ENCODE results near the gene PPARA. TPM values are rescaled to one million over a fixed set of nuclear protein-coding genes. Genes with fewer than 3 reads are reported as not detected.

The PPARA gene
- total and polyA plus RNA-seq, 2 experiments from 2014 or later, result 4.7 to 12.6 TPM

- TF ChIP-seq ETS1 (IDR thresholded peaks at IDR 0.05) (no peak), NANOG (IDR thresholded peaks at IDR 0.05; ENCODE audit: borderline replicate concordance) (no peak), POLR2AphosphoS5 (IDR thresholded peaks at IDR 0.05; ENCODE audit: low read depth) (no peak), CREB1 (CRISPR knock-in tag; IDR thresholded peaks at IDR 0.05; ENCODE audit: low read depth) (no peak), ZNF114 (CRISPR knock-in tag; IDR thresholded peaks at IDR 0.05) (no peak), EZH2phosphoT487 (IDR thresholded peaks at IDR 0.05; ENCODE audit: unreplicated experiment) (no peak)
Observed at GRCh38 chr22:46121523-46122287, 28.6 kb upstream of the PPARA start (continued).

GRCh38 chr22:46122511-46122971 is 27.8 kb upstream of the PPARA start:
- ATAC-seq (peak; percentile 82), DNase-seq (ENCODE audit: low spot score) (peak; percentile 73)
- Histone ChIP-seq H3F3A (replicated peaks; ENCODE audit: low read depth) (no peaks in the 10 kb centered on the region), H3K9me2 (ENCODE audit: insufficient read depth) (no peaks in the 10 kb centered on the region), H4K20me1 (replicated peaks; ENCODE audit: insufficient read depth) (no peaks in the 10 kb centered on the region), H2AFZ (peak overlapping the region; percentile 56; the same call in 1 of the 2 replicates), H3K4me1 (ENCODE audit: insufficient read depth) (no peaks in the 10 kb centered on the region), H3K4me2 (no peak overlapping the region), H3K27me3 (ENCODE audit: insufficient read depth) (no peaks in the 10 kb centered on the region), H3K79me2 (replicated peaks; ENCODE audit: insufficient read depth) (no peaks in the 10 kb centered on the region), H3K4me3 (no peak overlapping the region), H3K36me3 (ENCODE audit: insufficient read depth) (no peaks in the 10 kb centered on the region), H3K27ac (ENCODE audit: low read depth) (no peak overlapping the region)
- TF ChIP-seq CTCF (conservative IDR thresholded peaks at IDR 0.05; ENCODE audit: low read depth in 2 of 2) (peak; percentile 82 to 91), NANOG (IDR thresholded peaks at IDR 0.05; ENCODE audit: borderline replicate concordance) (no peak)
- Mint-ChIP-seq H3K4me3 (no peak overlapping the region), H3K27ac (no peak overlapping the region), H3K4me1 (no peaks in the 10 kb centered on the region), H3K27me3 (ENCODE audit: insufficient read depth, low read depth, poor library complexity) (peaks cover 9% of the 10 kb centered on the region), H3K9me3 (no peaks in the 10 kb centered on the region), H3K36me3 (ENCODE audit: low read depth) (no peaks in the 10 kb centered on the region)

- H4K20me1 ChIP-seq (replicated peaks; ENCODE audit: insufficient read depth), result no peaks in the 10 kb centered on the region
- H3K36me3 ChIP-seq (ENCODE audit: insufficient read depth), result no peaks in the 10 kb centered on the region
- DNase-seq (ENCODE audit: low spot score), result no peak
- H3K27me3 ChIP-seq (ENCODE audit: insufficient read depth), result no peaks in the 10 kb centered on the region
- H3K9me2 ChIP-seq (ENCODE audit: insufficient read depth), result no peaks in the 10 kb centered on the region
- H3K4me2 ChIP-seq, result no peak overlapping the region
- Mint-ChIP-seq H3K4me1 (no peaks in the 10 kb centered on the region), H3K27ac (no peak overlapping the region), H3K36me3 (ENCODE audit: low read depth) (no peaks in the 10 kb centered on the region), H3K9me3 (no peaks in the 10 kb centered on the region), H3K27me3 (ENCODE audit: insufficient read depth, low read depth, poor library complexity) (peaks cover 6% of the 10 kb centered on the region), H3K4me3 (no peak overlapping the region)
- no peak overlapping the region; the same call in 1 of the 2 replicates for H2AFZ ChIP-seq
- no peak for ATAC-seq
- H3K79me2 ChIP-seq (replicated peaks; ENCODE audit: insufficient read depth), result no peaks in the 10 kb centered on the region
- no peaks in the 10 kb centered on the region for H3K4me1 ChIP-seq (ENCODE audit: insufficient read depth)
- no peak overlapping the region for H3K27ac ChIP-seq (ENCODE audit: low read depth)
- H3F3A ChIP-seq (replicated peaks; ENCODE audit: low read depth), result no peaks in the 10 kb centered on the region
- H3K4me3 ChIP-seq, result no peak overlapping the region
- TF ChIP-seq STAT1 (IDR thresholded peaks at IDR 0.05; ENCODE audit: unreplicated experiment), result no peak
- no peak for TF ChIP-seq REST (IDR thresholded peaks at IDR 0.05; ENCODE audit: unreplicated experiment)
- no peak for TF ChIP-seq EZH2 (IDR thresholded peaks at IDR 0.05; ENCODE audit: low read depth, unreplicated experiment)
- no peak for TF ChIP-seq ZNF114 (CRISPR knock-in tag; IDR thresholded peaks at IDR 0.05)
- no peak for TF ChIP-seq POLR2AphosphoS5 (IDR thresholded peaks at IDR 0.05; ENCODE audit: low read depth)
- no peak for TF ChIP-seq ETS1 (IDR thresholded peaks at IDR 0.05)
- no peak for TF ChIP-seq CREB1 (CRISPR knock-in tag; IDR thresholded peaks at IDR 0.05; ENCODE audit: low read depth)
- no peak for TF ChIP-seq EZH2phosphoT487 (IDR thresholded peaks at IDR 0.05; ENCODE audit: unreplicated experiment)
Observed at GRCh38 chr22:46122980-46123693, 27.2 kb upstream of the PPARA start.

Measured in GM23338 (cell line).